GM19397 (cell line): Measurements from ENCODE around the gene RPL36.
A peak's percentile ranks its signal among the peaks of the same experiment; 100 is the strongest.
"Not testable (repeated sequence)": the region's sequence is repeated elsewhere in the genome, so short reads cannot be mapped to it uniquely, and the experiment has no call there.

ENCODE experiments used
- ATAC-seq: cut with Tn5 transposase; IDR thresholded peaks from one replicate; pipeline ENCODE4 v1.9.1; 2021; ENCODE audit warnings: mild to moderate bottlenecking, moderate library complexity; ENCODE audit not compliant: unreplicated experiment

The RPL36 gene

GRCh38 chr19:5703819-5704818 is 14.0 kb downstream of the RPL36 start:
- no peak for ATAC-seq

- ATAC-seq = no peak
Observed at GRCh38 chr19:5705552-5705951, 15.5 kb downstream of the RPL36 start.

- ATAC-seq = no peak
Observed at GRCh38 chr19:5706876-5707573, 16.9 kb downstream of the RPL36 start.

- no peak for ATAC-seq
Observed at GRCh38 chr19:5707576-5708575, 17.8 kb downstream of the RPL36 start.

- no peak for ATAC-seq
Observed at GRCh38 chr19:5711025-5711424, 20.9 kb downstream of the RPL36 start.

- ATAC-seq = no peak
Observed at GRCh38 chr19:5711713-5712161, 21.6 kb downstream of the RPL36 start.

- no peak for ATAC-seq
Observed at GRCh38 chr19:5713228-5713627, 23.1 kb downstream of the RPL36 start.

- ATAC-seq = no peak
Observed at GRCh38 chr19:5714816-5715215, 24.7 kb downstream of the RPL36 start.

- no peak for ATAC-seq
Observed at GRCh38 chr19:5717215-5717935, 27.3 kb downstream of the RPL36 start.

GRCh38 chr19:5718037-5718578 is 28.0 kb downstream of the RPL36 start:
- ATAC-seq = no peak

- no peak for ATAC-seq
Observed at GRCh38 chr19:5718579-5719273, 28.6 kb downstream of the RPL36 start.

GRCh38 chr19:5719274-5719960 is 29.3 kb downstream of the RPL36 start:
- ATAC-seq = peak; percentile 2

GRCh38 chr19:5719961-5720790 is 30.1 kb downstream of the RPL36 start, which contains the start of the genes CATSPERD and LONP1:
Gene CATSPERD (plus strand): TSS chr19:5720637. CDS start chr19:5720738, 101 bp downstream.
Gene LONP1 (minus strand): TSS chr19:5720146. CDS start chr19:5720132, 14 bp downstream.
- peak; percentile 84 for ATAC-seq

- no peak for ATAC-seq
Observed at GRCh38 chr19:5727453-5728050, 37.5 kb downstream of the RPL36 start.

- ATAC-seq = not testable (repeated sequence)
Observed at GRCh38 chr19:5733172-5733571, 43.1 kb downstream of the RPL36 start.

- ATAC-seq = no peak
Observed at GRCh38 chr19:5738423-5738822, 48.3 kb downstream of the RPL36 start.
